ENCODE results near the gene C19orf81. TPM values are rescaled to one million over a fixed set of nuclear protein-coding genes. Genes with fewer than 3 reads are reported as not detected.

Gene C19orf81
- total RNA-seq, 1 donor from 2014 or later: not detected

DNA sequence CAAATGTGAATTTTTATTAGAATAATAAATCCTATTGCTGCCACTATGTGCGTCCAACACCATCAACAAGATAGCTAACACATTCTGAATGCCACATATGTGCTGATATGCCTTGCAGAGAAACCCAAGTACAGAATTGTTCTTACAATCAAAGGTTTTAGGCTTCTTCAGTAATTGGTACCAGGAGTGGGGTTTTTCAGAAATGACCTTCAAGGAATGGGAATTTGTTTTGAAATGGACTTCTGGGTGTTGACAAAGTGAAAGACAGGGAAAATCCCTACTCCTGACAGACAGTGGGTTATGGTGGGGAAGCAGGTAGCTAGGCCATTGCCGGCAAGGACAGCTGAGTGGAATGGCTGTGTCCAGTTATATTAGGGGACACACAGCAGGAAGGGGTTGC is 15.3 kb upstream of the C19orf81 start:
- Histone ChIP-seq H3K4me1 (peaks cover 3% of the 10 kb centered on the region), H3K27me3 (no peaks in the 10 kb centered on the region)
- intact Hi-C loops (cut with DNase I): no loop called here

DNA sequence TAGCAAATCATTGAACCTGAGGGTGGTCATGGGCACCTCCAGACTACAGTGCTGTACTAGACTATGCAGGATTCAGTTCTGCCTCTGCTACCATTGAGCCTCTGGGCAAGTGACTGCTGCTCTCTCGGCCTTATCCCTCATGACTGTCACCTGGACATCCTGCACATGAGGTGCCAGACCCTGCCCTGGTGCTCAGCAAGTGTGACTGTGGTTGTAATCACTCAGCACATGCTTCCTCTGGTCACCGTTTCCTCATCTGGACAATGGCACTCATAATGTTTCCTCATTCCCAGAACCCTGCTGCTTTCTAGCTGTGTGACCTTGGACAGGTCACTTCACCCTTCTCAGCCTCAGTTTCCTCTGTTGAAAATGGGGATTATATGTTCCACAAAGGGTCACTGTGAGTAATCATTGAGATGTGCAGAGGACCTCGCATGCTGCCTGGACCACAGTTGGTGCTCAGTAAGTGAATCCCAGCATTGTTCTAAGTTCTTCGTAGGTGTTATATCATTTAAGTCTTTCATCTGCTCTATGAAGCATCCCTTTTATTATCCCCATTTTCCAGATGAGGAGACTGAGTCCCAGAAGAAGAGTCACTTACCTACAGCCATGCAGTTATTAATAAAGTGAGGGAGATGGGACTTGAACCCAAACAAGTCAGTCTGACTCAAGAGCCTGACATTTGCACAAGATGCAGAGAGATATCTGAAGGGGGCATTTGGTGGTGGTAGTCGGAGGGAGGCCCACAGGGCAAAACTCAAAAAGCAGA is 12.7 kb upstream of the C19orf81 start:
- intact Hi-C loops (cut with DNase I): no loop called here

More for the DNA sequence above, 15.3 kb upstream of the C19orf81 start:
- Histone ChIP-seq H3K27ac (no peak overlapping the region), H3K9me3 (peaks cover 9% of the 10 kb centered on the region), H3K36me3 (no peaks in the 10 kb centered on the region), H3K4me3 (no peak overlapping the region)
- no peak for DNase-seq (ENCODE audit: extremely low spot score in 2 of 2)
- TF ChIP-seq, protein P1, sequence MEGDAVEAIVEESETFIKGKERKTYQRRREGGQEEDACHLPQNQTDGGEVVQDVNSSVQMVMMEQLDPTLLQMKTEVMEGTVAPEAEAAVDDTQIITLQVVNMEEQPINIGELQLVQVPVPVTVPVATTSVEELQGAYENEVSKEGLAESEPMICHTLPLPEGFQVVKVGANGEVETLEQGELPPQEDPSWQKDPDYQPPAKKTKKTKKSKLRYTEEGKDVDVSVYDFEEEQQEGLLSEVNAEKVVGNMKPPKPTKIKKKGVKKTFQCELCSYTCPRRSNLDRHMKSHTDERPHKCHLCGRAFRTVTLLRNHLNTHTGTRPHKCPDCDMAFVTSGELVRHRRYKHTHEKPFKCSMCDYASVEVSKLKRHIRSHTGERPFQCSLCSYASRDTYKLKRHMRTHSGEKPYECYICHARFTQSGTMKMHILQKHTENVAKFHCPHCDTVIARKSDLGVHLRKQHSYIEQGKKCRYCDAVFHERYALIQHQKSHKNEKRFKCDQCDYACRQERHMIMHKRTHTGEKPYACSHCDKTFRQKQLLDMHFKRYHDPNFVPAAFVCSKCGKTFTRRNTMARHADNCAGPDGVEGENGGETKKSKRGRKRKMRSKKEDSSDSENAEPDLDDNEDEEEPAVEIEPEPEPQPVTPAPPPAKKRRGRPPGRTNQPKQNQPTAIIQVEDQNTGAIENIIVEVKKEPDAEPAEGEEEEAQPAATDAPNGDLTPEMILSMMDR (IDR thresholded peaks at IDR 0.05): no peak
- TF ChIP-seq POLR2AphosphoS5 (IDR thresholded peaks at IDR 0.05; ENCODE audit: insufficient read depth in 1 of 2, low read depth in 1 of 2) (no peak), POLR2A (IDR thresholded peaks at IDR 0.05) (no peak)

GRCh38 chr19:50638600-50638999 is 10.6 kb upstream of the C19orf81 start:
- no peaks in the 10 kb centered on the region for H3K36me3 ChIP-seq
- H3K9me3 ChIP-seq: peaks cover 4% of the 10 kb centered on the region
- no peaks in the 10 kb centered on the region for H3K27me3 ChIP-seq
- H3K4me1 ChIP-seq: peaks cover 9% of the 10 kb centered on the region
- no peak overlapping the region for H3K27ac ChIP-seq
- DNase-seq (ENCODE audit: extremely low spot score in 2 of 2): no peak
- TF ChIP-seq POLR2A (IDR thresholded peaks at IDR 0.05): no peak
- TF ChIP-seq, protein P1 (IDR thresholded peaks at IDR 0.05): no peak
- TF ChIP-seq POLR2AphosphoS5 (IDR thresholded peaks at IDR 0.05; ENCODE audit: insufficient read depth in 1 of 2, low read depth in 1 of 2): no peak
- intact Hi-C loops (cut with DNase I): no loop called here
- no peak overlapping the region for H3K4me3 ChIP-seq

More for the DNA sequence above, 12.7 kb upstream of the C19orf81 start:
- TF ChIP-seq POLR2A (IDR thresholded peaks at IDR 0.05): no peak
- TF ChIP-seq, protein P1 (IDR thresholded peaks at IDR 0.05): no peak
- no peak for TF ChIP-seq POLR2AphosphoS5 (IDR thresholded peaks at IDR 0.05; ENCODE audit: insufficient read depth in 1 of 2, low read depth in 1 of 2)
- no peaks in the 10 kb centered on the region for H3K36me3 ChIP-seq
- H3K27ac ChIP-seq: no peak overlapping the region
- H3K4me1 ChIP-seq: peaks cover 9% of the 10 kb centered on the region
- no peak for DNase-seq (ENCODE audit: extremely low spot score in 2 of 2)
- no peaks in the 10 kb centered on the region for H3K27me3 ChIP-seq
- H3K4me3 ChIP-seq: no peak overlapping the region
- peaks cover 9% of the 10 kb centered on the region for H3K9me3 ChIP-seq

DNA sequence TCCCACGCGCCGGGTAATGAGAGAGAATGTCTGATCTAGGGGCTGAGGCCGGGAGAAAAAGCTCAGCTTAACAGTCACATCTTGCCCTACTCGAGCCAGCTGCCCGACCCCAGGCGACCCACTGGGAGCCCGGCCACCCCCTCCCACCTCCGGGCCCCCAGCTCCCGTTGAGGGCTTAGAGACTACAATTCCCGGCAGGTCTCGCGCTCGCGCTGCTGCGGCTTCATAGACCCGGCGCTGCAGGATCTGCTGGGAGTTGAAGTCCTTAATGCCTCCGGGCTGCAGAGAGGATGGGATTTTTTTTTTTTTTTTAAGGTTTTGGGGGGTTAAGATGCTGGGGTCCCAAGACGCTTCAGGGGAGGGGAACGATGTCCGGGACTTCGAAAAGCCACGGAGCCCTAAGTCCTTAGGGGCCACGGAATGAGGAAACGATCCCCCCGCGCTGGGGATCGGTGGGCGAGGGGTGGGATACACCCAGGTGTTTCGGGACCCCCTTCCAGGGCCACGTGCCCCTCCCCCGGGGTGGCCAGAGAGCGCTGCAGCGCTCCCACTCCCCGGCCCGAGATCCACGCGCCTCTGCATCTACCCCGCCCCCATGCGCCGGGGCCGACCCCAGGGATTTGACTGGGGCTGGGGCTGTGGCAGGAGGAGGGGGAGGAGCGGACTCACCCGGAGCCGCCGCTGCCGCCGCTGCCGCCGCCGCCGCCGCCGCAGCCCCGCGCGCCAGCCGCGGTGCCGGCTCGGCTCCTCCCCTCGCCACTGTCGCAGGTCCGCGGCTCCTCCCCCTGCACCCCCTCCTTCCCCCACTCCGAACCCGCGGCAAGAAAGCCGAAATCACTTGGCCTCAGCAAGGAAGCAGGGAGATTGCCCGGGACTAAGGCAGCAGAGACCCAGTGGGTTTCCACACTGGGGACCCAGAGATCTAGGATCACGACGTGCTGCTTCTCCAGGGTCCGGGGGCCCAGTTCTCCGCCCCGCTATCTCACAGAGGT is 9.8 kb upstream of the C19orf81 start, which contains the start of gene SYT3:
SYT3 (minus strand) TSS at position 761 of the 992 bp plus-strand sequence. CDS start 2,470 bp downstream, outside the sequence.
- no peaks in the 10 kb centered on the region for H3K9me3 ChIP-seq
- peaks cover 9% of the 10 kb centered on the region for H3K4me1 ChIP-seq
- no peaks in the 10 kb centered on the region for H3K27me3 ChIP-seq
- no peak for DNase-seq (ENCODE audit: extremely low spot score in 2 of 2)
- TF ChIP-seq, protein P1 (IDR thresholded peaks at IDR 0.05): no peak
- TF ChIP-seq POLR2AphosphoS5 (IDR thresholded peaks at IDR 0.05; ENCODE audit: insufficient read depth in 1 of 2, low read depth in 1 of 2) (no peak), POLR2A (IDR thresholded peaks at IDR 0.05) (no peak)
- H3K4me3 ChIP-seq: peak within 1 kb of the TSS; percentile 37 to 51
- intact Hi-C loops (cut with DNase I): no loop called here
- H3K36me3 ChIP-seq: no peaks in the 10 kb centered on the region
- H3K27ac ChIP-seq: no peak within 1 kb of the TSS

Data from vagina (tissue), 2 donors.